NCI-H748 (cell line): Measurements from ENCODE around the gene PSMB10.

Source experiments
- DNase-seq: peaks from one replicate; lab custom pipeline; 2025; ENCODE audit not compliant: unreplicated experiment; lab: John Stamatoyannopoulos, UW

The PSMB10 gene

GRCh38 chr16:67893743-67894399 is 42.8 kb downstream of the PSMB10 start:
- DNase-seq: no peak

GRCh38 chr16:67892899-67893742 is 43.5 kb downstream of the PSMB10 start, which contains the start of gene PSKH1:
Gene PSKH1 (plus strand): TSS chr16:67893254. CDS start chr16:67908750, 15,496 bp downstream.
- peak; percentile 92 for DNase-seq

- DNase-seq: no peak
These were observed 44.3 kb downstream of the PSMB10 start for GRCh38 chr16:67892375-67892774.

- DNase-seq: no peak
These were observed 48.3 kb downstream of the PSMB10 start for GRCh38 chr16:67888331-67888730.

- DNase-seq: no peak
These were observed 50.3 kb downstream of the PSMB10 start for GRCh38 chr16:67886387-67886786.

- no peak for DNase-seq
These were observed 50.7 kb downstream of the PSMB10 start for GRCh38 chr16:67885976-67886375.

- no peak for DNase-seq
These were observed 51.1 kb downstream of the PSMB10 start for GRCh38 chr16:67885545-67885944.

- DNase-seq: no peak
These were observed 52.0 kb downstream of the PSMB10 start, which contains the start of gene NRN1L for GRCh38 chr16:67884684-67885083. Gene NRN1L (plus strand): TSS chr16:67884885. CDS start chr16:67884904, 19 bp downstream.
